DMS153 treated with DMSO at 0.1 percent for 48 hours (cell line): Measurements from ENCODE around the gene FBRS.
"Not testable (repeated sequence)": the region's sequence is repeated elsewhere in the genome, so short reads cannot be mapped to it uniquely, and the experiment has no call there.

ENCODE experiments used
- DNase-seq: peaks from one replicate; lab custom pipeline; 2025; ENCODE audit not compliant: unreplicated experiment; lab: John Stamatoyannopoulos, UW

Gene FBRS

GRCh38 chr16:30657866-30658730 lies at the start of gene FBRS:
FBRS (plus strand) TSS chr16:30658431; CDS start chr16:30659519, 1,088 bp downstream.
- DNase-seq: peak; percentile 99

DNA sequence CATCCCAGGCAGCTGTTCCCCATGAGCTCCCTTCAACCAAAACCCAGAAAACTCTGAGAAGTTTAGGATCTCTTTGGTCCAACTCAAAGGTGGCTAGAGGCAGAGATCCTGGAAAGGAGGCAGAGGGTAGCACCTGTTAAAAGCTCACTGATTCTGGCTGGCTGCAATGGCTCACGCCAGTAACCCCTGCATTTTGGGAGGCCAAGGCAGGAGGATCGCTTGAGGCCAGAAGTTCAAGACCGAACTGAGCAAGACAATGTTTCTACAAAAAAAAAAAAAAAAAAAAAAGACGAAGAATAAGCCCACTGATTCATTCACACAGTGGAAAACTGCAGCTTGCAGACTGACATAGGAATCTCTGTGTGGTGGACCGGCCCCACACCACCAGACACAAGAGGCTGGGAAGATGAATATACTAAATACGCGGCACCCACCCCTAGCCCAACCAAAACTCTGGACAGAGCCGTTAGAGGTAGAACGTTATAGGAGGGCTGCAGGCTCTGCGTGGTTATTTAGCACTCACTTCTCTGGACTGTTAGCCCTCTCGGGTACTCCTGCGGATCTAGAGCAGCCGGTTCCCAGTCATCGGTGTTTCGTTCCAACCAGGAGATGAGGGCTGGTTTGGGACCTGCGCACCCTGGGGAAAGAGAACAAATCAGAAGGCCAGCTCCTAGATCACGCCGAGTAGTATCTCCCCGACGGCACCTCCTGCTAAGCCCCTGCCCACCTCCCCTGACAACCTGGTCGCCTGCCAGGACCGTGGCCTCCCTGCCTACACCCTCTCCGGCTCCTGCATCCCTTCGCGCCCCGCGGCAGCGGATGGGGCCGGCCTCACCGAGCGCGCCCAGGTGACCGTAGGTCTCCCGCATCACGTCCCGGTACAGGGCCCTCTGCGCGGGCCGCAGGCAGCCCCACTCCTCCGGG lies 49.0 kb upstream of the FBRS start:
- DNase-seq: peak; percentile 16

GRCh38 chr16:30609926-30610839 lies 48.0 kb upstream of the FBRS start, which contains the start of gene ZNF689:
ZNF689 (minus strand) TSS chr16:30610389; CDS start chr16:30610041, 348 bp downstream.
- DNase-seq: peak; percentile 93

GRCh38 chr16:30615358-30616091 lies 42.7 kb upstream of the FBRS start:
- no peak for DNase-seq

DNA sequence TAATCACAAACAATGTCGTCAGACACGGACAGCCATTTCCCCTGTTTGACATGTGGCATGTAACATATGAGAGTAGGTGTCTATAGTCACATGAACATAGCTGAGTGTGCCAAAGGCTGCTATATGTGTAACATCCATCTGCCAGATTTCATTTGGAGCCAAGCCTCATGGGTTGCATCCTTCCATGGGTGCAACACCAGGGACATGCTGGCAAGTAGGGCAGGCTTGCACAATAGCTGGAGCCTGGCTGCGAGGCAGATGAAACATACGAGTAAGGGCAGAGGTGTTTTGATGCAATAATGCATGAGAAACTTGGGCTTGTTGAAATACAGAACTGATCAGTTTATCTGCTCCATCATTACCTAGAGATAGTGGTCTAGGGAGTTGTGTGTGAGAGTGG lies 39.0 kb upstream of the FBRS start:
- no peak for DNase-seq

DNA sequence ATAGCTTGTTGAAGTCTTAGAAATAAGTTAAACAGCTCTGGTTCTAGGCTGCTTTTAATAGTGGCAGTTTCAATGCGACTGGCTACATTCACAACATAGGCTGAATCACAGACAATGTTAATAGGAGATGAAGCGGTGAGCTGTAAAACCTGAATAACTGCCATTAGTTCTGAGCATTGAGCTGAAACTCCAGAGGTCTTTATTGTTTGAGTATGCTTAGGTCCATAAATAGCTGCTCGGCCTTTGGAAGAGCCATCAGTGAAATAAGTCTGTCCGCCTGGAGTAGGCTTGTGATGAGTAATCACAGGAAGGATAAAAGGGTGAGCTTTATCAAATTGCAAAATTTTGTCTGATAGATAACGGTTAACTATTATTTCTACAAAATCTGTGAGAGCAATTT lies 38.6 kb upstream of the FBRS start:
- DNase-seq: no peak

DNA sequence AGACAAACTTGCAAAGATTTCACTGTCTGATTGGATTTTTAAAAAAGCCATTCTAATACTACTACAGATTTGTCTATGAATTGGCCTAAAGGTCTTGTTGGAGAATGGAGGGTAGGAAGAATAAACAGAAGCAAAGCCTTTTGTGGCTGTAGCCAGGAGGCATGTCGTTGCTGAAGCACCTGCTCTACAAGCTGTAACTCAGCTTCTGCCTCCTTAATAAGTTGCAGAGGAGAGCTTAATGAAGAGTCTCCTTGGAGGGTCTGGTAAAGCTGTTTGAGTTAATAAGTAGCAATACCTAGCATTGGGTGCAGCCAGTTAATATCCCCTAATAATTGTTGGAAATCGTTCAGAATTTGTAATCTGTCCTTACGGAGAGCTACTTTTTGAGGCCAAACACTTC lies 38.1 kb upstream of the FBRS start:
- no peak for DNase-seq

DNA sequence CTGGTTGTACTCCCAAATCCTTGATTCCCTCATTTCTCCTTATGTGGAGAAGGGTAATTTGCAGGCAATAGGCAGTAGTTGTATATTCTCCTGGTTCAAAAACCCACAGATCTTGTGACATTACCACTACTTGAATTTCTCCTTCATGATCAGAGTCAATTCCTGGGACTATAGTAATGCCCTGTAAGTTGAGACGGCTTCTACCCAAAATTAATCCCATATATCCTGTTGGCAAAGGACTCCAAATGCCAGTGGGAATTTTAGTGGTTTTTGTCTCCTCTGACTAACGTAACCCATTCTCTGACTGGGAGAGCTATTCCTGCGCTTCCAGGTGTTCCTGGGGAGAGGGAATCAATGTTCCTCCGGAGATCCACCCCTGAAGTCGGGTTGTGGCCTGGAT lies 36.5 kb upstream of the FBRS start:
- no peak for DNase-seq

- DNase-seq: no peak
These were observed 35.7 kb upstream of the FBRS start for GRCh38 chr16:30622455-30623032.

- no peak for DNase-seq
These were observed 34.5 kb upstream of the FBRS start for GRCh38 chr16:30623536-30624283.

- no peak for DNase-seq
These were observed 32.0 kb upstream of the FBRS start for GRCh38 chr16:30626236-30626635.

DNA sequence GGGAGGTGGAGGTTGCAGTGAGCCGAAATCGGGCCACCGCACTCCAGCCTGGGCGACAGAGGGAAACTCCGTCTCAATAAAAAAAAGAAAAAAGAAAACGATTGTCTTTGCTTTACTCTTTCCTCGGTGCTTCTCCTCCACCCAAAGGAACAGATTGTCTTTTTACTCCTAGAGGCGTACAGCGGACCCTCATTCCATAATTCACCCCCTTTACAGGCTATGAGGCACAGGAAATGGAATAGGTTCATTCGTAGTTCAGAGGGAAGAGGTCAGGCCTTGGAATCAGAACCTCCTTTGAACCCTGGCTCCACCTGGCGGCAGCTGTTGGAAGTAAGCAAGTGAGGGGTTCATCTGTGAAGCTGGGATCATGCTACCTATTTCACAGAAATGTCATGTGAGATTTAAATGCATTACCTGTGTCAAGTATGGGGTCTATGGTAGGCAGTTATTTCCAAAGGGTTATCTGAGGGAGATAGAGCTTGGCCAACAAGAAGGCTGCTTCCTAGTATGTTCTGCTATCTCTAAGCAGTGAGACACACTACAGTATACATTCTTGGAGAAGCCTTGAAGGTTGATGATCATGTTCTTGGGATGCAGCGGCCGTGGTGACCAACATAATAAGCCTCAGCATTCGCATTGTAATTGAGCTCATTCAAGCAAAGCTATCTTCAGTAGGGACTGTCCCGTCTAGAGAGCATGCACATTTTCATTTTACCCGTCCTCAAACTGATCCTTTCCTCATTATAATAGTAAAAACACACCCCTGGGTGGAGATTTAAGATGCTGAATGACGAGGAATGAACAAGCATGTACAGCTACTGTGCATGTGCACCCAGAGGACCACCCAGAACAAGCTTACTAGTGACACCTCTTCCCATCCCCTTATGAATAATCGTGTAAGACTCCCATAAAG lies 29.3 kb upstream of the FBRS start:
- peak; percentile 80 for DNase-seq

DNA sequence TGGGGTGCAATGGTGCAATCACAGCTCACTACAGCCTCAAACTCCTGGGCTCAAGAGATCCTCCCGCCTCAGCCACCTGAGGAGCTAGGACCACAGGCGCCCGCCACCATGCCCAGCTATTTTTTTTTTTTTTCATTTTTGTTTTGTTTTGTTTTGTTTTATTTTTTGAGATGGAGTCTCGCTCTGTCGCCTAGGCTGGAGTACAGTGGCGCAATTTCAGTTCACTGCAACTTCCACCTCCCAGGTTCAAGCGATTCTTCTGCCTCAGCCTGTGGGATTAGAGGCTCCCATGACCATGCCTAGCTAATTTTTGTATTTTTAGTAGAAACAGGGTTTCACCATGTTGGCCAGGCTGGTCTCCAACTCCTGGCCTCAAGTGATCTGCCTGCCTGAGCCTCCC lies 25.8 kb upstream of the FBRS start:
- DNase-seq: not testable (repeated sequence)

- no peak for DNase-seq
These were observed 24.7 kb upstream of the FBRS start for GRCh38 chr16:30633526-30633925.

DNA sequence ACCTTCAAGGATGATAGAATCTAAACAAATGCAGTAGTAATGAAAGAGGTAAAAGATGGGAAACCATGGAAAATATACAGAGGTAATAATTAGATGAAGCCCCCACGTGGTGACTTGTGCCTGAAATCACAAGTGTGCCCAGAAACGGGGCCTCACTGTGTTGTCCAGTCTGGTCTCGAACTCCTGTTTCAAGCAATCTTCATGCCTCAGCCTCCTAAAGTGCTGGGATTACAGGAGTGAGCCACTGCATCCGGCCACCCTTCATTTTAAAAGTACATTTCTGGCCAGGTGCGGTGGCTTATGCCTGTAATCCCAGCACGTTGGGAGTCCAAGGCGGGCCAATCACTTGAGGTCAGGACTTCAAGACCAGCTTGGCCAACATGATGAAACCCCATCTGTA lies 21.6 kb upstream of the FBRS start:
- no peak for DNase-seq

GRCh38 chr16:30637139-30637538 lies 21.1 kb upstream of the FBRS start:
- DNase-seq: not testable (repeated sequence)

DNA sequence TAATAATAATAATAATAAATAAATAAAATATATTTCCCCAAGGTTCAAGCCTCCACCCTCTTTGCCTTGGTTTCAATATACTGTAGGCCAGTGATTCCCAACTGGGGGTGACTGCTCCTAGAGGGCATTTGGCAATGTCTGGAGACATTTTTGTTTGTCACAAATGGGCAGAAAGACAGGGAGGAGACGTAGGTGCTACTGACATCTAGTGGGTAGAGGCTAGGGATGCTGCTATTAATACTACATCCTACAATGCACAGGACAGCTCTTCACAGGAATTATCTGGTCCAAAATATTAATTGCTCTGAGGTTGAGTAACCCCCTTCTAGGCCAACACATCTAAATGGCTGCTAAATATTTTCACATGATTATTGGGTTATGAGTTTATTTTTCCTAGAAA lies 20.3 kb upstream of the FBRS start:
- DNase-seq: no peak
